ENCODE data around the gene GLMN.

GRCh38 chr1:92315766-92316599 is 17.2 kb upstream of the GLMN start:
- TF ChIP-seq, protein P1, sequence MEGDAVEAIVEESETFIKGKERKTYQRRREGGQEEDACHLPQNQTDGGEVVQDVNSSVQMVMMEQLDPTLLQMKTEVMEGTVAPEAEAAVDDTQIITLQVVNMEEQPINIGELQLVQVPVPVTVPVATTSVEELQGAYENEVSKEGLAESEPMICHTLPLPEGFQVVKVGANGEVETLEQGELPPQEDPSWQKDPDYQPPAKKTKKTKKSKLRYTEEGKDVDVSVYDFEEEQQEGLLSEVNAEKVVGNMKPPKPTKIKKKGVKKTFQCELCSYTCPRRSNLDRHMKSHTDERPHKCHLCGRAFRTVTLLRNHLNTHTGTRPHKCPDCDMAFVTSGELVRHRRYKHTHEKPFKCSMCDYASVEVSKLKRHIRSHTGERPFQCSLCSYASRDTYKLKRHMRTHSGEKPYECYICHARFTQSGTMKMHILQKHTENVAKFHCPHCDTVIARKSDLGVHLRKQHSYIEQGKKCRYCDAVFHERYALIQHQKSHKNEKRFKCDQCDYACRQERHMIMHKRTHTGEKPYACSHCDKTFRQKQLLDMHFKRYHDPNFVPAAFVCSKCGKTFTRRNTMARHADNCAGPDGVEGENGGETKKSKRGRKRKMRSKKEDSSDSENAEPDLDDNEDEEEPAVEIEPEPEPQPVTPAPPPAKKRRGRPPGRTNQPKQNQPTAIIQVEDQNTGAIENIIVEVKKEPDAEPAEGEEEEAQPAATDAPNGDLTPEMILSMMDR (IDR thresholded peaks at IDR 0.05 in 8 of 11, conservative IDR thresholded peaks at IDR 0.05 in 3 of 11), result no peak
- no peak for TF ChIP-seq POLR2AphosphoS5 (IDR thresholded peaks at IDR 0.05)
